Right forelimb (tissue), 1 donor: ENCODE data around the gene COQ10B.
"Not testable (repeated sequence)": the region's sequence is repeated elsewhere in the genome, so short reads cannot be mapped to it uniquely, and the experiment has no call there.

Experiments used
- DNase-seq: peaks from one replicate; pipeline ENCODE4 v3.0.0-alpha.2; 2018

The COQ10B gene

DNA sequence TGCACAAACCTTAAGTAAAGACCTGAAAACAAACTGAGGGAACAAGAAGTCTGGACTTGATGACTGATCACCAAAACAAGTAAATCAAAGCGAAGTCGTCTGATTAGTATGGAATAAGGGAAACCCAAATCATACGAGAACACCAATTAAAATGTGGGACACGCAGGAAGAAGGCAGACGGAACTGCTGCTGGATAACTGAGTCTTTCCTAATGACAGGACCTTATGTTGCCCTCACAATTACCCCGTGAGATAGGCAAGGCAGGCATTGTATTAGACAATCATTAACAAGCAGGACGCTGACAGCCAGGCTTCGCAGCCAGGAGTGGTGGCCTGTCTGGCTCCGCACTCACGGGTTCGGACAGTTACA is 614 bp upstream of the COQ10B start:
- DNase-seq: no peak

DNA sequence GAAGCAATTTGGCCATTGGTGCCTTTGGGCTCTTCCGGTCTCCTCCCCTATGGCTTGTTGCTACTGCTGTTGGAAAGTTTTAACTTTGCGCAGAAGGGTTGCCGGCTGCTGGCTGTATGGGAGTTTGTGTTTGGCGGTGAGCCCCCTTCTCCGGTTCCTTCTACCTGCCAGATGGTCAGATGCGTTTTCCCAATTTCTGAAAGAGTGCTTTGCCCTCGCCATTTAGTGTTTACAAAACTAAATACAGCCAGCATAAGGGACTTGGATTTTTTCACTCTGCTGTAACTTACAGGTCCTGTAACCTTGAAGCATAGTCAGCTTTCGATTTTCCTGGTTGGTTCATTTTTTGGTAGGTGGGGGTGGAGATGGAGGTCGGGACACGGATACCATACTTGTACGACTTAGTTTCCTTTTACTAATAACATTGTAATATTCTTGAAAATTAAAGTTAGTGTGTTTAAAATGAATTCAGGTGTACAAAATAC is 604 bp downstream of the COQ10B start:
- no peak for DNase-seq

DNA sequence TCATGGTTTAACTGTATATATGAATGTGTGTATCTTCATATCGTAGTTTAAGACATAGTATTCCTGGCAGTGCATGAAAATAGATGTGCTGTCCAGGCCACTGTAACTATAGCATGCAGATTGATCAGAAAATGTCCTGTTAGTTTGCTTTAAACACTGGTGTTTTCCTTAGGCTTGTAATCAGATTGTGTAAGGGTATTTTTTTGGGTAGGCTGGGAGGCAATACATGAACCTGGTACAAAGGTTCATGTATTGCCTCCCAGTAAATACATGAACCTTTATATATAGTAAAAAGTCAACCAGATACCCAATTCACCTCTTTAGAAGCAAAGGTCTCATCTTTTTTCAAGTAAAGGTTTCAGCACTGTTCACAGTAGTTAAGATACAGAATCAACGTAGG is 1.6 kb downstream of the COQ10B start:
- no peak for DNase-seq

GRCh38 chr2:197455428-197455827 is 2.1 kb downstream of the COQ10B start:
- no peak for DNase-seq

GRCh38 chr2:197460649-197461048 is 7.3 kb downstream of the COQ10B start:
- DNase-seq: no peak

DNA sequence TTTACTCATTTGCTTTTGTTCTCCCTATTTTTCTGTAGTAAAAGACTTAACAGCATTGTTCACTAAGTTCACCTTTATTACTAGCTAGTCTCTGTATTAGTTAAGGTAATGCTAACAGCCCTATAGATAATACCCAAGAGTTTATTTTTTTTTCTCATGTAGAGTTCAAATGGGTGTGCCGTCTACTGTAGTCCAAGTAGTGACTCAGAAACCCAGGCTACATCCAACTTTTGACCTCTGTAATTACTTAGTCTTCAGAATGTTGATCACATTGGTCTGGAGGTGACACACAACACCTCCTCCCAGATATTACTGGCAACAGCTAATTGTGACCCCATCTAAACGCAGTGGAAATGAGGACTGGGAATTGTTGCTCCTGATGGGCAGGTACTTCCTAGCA is 7.7 kb downstream of the COQ10B start:
- DNase-seq: no peak

GRCh38 chr2:197464175-197464574 is 10.8 kb downstream of the COQ10B start:
- DNase-seq: no peak

GRCh38 chr2:197472166-197472565 is 18.8 kb downstream of the COQ10B start:
- DNase-seq: no peak

DNA sequence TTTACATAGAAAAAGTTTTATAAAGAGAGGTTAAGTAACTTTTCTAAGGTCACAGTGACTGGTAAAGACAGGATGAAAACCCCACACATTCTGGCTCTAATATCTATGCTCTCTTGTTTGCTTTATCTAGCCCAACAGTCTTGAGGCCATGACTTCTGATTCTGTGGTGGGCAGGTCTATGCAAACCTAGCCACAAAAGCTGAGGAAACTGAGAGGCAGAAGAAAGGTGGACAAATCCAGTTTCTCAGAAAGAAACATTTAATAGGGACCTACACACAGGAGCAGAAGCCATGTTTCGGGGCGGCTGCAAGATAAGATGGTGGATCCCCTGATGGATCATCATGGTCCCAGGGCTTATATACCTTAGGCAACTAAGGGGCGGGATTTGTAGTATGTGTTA is 24.4 kb downstream of the COQ10B start:
- DNase-seq: no peak

- no peak for DNase-seq
Observed at GRCh38 chr2:197480165-197481036, 27.0 kb downstream of the COQ10B start.

GRCh38 chr2:197484248-197484647 is 30.9 kb downstream of the COQ10B start:
- DNase-seq: not testable (repeated sequence)

DNA sequence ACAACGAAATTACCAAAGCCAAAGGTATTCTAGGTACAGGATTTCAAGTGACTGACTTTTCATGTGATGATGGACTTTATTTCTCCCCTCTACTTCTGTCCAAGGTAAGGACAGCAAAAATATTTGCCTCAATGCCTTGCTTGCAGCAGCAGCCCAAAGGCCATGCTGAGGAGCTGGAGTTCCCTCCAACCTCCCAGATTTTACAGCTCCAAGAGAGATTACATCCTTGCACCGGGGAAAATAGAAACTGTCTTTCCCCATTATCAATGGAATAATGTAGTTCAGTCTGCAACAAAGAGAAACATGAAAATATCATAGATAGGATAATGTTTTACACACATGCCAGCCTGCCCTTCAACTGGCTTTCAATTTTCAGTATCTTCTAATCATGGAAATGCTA is 32.8 kb downstream of the COQ10B start:
- DNase-seq: no peak

DNA sequence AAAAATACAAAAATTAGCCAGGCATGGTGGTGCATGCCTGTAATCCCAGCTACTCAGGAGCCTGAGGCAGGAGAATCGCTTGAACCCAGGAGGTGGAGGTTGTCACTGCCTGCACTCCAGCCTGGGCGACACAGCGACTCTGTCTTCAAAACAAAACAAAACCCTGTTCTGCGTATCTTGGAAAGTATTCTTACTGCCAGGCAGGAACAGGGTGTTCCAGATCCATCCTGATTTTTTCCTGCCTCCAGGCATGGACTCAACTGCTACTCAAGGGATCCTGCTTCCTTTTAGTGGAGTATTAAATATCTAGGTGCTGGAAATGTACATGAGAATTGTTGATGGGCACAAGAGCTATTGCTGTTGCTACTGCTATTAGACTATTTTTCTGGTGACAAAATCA is 34.0 kb downstream of the COQ10B start:
- DNase-seq: no peak

DNA sequence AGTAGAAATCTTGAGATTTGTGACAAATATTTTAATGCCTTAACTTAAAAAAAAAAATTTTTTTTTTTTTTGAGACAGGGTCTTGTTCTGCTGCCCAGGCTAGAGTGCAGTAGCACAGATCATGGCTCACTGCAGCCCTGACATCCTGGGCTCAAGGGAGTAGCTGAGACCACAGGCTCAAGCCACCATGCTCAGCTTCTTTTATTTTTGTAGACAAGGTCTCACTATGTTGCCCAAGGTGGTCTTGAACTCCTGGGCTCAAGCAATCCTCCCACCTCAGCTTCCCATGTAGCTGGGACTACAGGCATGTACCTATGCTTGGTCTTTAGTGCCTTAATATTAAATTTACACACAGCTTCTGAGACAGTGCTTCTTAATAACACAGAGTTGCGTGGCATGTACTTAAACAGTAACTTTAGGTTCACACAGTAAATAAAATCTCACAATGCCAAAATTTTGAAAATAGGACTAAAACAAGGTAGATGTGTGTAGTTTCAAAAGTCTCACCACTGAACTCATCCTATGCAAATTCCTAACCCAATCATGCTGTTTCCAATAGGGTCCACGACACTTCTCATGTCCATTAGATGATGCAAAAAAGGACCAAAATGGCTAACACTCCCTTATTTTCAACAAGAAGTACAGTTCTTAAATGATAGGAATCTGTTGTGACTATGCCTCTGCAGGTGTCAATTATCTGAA is 42.2 kb downstream of the COQ10B start:
- no peak for DNase-seq

DNA sequence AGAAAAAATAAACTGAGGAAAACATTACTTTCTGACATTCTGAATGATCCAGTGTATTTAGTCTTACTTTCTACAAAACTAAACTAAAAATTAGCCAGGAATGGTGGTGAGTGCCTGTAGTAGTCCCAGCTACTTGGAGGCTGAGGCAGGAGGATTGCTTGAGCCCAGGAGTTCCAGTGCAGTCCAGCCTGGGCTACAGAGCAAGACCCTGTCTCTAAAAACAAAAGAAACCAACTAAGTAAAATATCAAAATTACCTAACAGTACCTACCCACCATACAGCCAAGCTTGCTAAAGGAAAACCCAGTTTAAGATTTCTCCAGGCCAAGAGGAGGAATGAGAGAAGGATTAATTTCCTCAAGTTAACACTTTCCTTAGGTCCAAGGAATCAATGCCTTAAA is 43.3 kb downstream of the COQ10B start:
- DNase-seq: no peak

- DNase-seq: no peak
Observed at GRCh38 chr2:197497326-197497725, 44.0 kb downstream of the COQ10B start.

GRCh38 chr2:197498235-197498936 is 45.0 kb downstream of the COQ10B start:
- DNase-seq: no peak

- peak; percentile 69 for DNase-seq
Observed at GRCh38 chr2:197498937-197499593, 45.7 kb downstream of the COQ10B start.

DNA sequence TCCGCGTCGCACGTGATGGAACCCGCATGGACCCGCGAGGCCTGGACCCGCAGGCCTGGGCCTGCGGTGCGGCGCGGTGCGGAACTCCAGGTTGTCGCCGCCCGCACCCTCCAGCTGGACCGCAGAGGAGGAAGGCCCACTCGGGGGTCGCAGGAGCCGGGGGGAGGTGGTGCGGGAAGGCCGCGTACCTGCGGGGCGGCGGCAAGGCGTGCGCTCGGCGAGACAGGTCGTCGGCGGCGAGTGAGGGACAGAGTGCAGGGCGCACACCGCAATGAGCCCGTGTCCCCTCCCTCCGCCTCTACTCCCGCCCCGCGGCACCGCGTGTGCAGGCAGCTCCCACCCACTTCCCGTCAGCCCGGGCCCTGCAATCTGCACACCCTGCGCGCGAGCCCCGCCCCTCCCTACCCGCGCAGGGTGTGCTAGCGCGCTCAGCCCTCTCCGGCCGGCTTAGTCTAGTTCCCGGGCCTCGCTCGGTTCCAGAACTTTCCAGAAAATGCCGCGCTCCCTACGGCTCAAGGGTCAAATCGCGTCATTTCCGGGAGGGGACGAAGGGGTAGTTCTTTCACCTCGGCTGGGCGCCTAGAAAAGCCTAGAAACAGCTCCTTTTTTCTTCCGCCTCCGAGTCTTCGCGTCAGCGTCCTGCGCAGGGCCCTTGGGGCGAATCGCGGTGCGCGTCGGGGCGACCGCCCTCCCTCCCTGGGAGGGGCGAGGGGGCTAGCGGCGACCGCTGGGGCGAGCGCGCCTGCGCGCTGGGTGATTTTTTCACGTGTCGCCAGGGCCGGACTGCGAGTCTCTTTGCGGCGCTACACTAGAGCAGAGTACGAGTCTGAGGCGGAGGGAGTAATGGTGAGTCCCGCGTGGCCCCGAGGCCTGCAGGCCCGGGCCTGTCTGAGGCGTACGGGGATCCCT is 46.5 kb downstream of the COQ10B start, which contains the start of the genes HSPD1 and HSPE1:
HSPD1 (minus strand) TSS at position 247 of the 909 bp plus-strand sequence. CDS start 992 bp downstream, outside the sequence.
HSPE1 (plus strand) TSS at position 786 of the 909 bp plus-strand sequence; CDS start at position 844, 58 bp downstream.
- peak; percentile 99 for DNase-seq

DNA sequence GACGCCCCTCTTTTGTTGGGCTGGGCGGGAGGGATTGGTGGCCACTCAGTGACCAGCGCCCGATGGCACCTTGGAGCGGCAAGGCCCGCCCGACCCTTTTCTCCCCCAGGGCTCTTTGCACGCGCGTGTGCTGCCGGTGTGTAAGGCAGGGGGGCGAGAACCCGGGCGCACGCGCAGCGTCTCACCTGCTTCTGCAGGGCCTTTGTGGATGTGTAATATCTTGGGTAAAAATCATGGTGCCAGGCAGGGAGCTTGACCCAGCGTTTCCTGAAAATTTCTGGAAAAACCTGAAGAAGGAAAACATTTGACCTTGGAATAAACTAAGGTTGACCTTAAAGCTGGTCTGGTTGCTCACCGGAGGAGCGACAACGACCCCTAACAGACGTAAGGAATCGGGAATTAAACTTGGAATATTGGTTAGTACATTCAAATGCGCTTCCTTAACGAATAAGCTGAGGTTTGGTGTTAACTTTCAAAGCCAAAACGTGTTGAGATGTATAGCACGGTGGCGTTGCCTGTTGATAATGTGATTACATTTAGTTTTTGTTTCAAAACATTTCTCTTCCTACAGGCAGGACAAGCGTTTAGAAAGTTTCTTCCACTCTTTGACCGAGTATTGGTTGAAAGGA is 47.3 kb downstream of the COQ10B start:
- DNase-seq: peak; percentile 50

GRCh38 chr2:197502201-197502600 is 48.8 kb downstream of the COQ10B start:
- no peak for DNase-seq
